GM18868 (cell line): ENCODE measurements around the gene RIPOR2.
"Not testable (repeated sequence)": the region's sequence is repeated elsewhere in the genome, so short reads cannot be mapped to it uniquely, and the experiment has no call there.

ENCODE experiments used
- ATAC-seq: cut with Tn5 transposase; IDR thresholded peaks from one replicate; pipeline ENCODE4 v1.9.1; 2021; ENCODE audit warnings: mild to moderate bottlenecking, moderate library complexity; ENCODE audit not compliant: unreplicated experiment

RIPOR2 gene

GRCh38 chr6:24775520-24776058 lies 160.2 kb downstream of the RIPOR2 start:
- no peak for ATAC-seq

DNA sequence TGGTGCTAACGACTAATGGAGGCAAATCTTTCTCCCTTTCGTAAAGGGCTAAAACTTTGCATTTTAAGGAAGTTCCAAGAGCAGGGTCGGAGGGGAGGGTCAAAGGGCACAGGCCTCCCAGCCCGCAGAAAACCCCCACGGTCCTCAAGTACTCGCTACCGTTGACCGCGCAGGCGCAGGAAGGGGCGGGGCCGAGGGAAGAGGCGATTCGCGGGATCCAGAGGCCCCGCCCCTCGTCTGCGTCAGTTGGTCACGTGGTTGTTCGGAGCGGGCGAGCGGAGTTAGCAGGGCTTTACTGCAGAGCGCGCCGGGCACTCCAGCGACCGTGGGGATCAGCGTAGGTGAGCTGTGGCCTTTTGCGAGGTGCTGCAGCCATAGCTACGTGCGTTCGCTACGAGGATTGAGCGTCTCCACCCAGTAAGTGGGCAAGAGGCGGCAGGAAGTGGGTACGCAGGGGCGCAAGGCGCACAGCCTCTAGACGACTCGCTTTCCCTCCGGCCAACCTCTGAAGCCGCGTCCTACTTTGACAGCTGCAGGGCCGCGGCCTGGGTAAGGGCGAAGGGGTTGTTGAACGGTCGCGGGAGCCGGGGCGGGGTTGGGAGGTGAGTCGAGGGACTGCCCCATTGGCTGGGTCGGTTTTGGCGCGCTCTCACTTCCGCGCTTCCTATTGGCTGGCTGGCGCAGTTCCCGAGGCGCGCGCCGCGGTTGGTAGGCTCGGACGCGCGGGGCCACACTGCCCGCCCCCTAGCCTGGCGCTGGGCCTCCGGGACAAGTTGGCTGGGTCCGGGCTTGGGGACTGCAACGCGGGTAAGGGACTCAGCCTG lies 160.9 kb downstream of the RIPOR2 start, which contains the start of gene GMNN:
Gene GMNN (plus strand): TSS at position 242 of the 824 bp plus-strand sequence. CDS start 2,310 bp downstream, outside the sequence.
- peak; percentile 86 for ATAC-seq

DNA sequence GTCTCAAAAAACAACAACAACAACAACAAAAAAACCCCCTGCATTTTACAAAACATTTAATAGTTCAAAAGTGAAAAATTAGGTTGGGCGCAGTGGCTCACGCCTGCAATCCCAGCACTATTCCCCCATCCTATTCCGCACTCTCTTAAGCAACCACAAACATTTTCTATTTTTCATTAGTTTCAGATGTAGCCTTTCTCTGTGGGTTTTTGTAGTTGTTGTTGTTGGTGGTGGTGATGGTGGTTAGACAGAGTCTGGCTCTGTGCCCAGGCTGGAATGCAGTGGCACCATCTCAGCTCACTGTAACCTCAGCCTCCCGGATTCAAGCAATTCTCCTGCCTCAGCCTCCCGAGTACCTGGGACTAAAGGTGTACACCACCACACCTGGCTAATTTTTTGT lies 167.4 kb downstream of the RIPOR2 start:
- ATAC-seq = no peak

DNA sequence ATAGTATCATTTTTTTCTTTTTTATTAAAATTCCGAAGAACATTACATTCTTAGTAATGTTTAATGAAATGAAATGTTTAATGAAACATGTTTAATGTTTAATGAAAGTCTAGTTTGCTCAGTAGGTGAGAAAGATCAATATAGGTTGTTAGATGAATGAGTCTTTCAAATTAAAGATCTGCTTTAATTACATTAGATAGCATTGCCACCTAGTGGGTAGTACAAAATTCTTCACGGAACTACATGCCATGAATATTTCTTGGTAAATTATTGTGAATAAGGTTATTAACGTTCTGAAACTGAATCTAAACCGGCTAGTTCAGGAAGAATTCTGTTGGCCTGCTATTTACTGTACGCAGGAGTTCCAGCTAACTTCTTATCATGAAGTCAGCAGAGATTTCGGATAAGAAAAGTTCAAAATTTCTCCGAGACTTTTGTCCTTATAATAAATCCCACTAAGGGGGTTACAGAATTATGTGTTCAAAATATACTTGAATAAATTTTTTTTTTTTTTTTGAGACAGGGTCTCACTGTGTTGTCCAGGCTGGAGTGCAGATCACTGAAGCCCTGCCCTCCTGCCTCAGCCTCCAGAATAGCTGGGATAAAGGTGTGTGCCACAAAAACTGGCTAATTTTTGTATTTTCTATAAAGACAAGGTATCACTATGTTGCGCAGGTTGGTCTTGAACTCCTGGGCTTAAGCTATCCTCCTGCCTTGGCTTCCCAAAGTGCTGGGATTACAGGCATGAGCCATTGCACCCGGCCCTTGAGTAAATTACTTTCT lies 168.9 kb downstream of the RIPOR2 start:
- ATAC-seq = no peak

DNA sequence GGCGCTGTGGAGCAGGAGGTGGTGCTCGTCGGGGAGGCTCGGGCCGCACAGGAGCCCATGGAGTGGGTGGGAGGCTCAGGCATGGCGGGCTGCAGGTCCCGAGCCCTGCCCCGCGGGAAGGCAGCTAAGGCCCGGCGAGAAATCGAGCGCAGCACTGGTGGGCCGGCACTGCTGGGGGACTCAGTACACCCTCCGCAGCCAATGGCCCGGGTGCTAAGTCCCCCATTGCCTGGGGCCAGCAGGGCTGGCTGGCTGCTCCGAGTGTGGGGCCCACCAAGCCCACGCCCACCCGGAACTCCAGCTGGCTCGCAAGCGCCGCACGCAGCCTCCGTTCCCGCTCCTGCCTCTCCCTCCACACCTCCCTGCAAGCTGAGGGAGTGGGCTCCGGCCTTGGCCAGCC lies 169.8 kb downstream of the RIPOR2 start:
- ATAC-seq = not testable (repeated sequence)

GRCh38 chr6:24764833-24765828 lies 170.6 kb downstream of the RIPOR2 start:
- ATAC-seq = not testable (repeated sequence)

GRCh38 chr6:24763578-24763977 lies 172.2 kb downstream of the RIPOR2 start:
- ATAC-seq = no peak

- no peak for ATAC-seq
These were observed 173.9 kb downstream of the RIPOR2 start for GRCh38 chr6:24761851-24762250.

DNA sequence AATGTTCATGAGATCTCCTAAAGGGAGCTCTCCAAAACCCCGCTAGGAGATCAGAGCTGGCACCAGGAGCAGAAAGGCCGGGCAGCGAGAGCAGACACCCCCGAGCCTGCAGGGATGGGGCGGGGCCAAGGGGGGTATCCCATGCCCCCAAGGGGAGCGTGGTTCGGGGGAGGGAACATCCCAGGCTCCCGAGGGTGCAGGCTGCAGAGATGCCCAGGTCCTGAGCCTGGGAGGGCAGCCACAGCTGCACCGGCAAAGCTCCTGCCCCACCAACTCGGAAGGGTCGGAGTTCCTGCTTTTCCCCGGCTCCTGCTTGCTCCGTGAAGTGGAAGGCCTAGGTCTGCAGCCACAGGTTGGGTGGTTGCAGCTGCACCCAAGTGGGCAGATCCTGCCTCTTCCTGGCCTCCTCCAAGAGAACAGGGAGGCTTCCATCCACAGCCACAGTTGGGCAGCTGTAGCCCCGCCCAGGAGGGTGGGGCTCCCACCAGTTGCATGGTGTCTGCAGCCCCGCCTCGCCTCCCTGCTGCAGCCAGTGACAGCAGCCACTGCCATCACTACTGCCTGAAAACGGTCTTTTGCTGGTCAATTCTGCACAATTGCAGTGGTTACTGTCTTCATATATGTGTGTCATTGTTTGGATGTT lies 174.4 kb downstream of the RIPOR2 start:
- no peak for ATAC-seq

GRCh38 chr6:24760210-24760609 lies 175.6 kb downstream of the RIPOR2 start:
- ATAC-seq = no peak

DNA sequence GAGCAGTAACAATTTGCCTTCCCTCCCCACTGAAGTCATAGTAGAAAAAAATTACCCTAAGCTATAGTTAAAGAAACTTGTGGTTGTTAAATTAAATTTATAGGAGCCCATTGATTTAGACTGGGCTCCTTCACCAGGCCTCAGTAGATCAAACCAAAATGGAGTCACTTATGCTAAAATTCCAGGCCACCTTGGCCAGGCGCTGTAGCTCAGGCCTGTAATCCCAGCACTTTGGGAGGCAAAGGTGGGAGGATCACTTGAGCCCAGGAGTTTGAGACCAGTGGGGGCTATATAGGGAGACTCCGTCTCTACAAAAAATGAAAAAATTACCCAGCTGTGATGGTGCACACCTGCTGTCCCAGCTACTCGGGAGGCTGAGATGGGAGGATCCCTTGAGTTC lies 176.0 kb downstream of the RIPOR2 start:
- no peak for ATAC-seq

DNA sequence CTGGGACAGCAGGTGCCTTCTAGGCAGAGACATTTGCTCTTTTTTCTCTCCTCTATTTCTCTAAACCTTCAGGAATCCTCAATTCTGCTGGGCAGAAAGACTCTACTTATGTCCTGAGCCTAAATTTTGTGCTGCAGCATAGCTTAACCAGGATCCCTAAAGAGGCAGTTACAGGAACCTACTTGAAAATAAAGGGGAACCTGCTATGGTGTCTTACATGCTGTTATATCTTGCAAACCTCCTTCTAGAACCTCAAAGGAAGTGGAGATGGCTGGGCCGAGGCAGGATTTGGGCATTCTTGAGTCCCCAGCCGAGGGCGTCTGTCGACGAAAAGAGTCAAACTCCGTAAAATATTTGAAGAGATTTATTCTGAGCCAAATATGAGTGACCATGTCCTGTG lies 178.1 kb downstream of the RIPOR2 start:
- ATAC-seq = no peak

DNA sequence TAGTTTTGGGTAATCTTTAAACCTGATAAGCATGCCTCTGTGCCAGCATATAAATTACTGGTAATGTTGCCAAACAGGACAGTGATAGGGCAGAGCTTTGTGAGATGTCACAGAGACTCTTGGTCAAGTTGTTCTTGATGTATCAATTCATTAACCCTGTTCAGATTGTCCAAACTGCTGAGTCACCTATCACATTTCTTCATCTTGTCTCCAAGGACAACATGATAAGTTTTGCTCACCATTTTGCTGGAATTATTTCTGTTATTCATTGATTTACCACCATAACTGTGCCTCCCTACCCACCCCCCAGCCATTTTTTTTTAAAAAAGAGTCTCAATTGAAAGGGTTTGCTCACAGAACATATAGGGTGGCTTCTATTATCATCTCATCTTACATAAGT lies 180.5 kb downstream of the RIPOR2 start:
- ATAC-seq = no peak

DNA sequence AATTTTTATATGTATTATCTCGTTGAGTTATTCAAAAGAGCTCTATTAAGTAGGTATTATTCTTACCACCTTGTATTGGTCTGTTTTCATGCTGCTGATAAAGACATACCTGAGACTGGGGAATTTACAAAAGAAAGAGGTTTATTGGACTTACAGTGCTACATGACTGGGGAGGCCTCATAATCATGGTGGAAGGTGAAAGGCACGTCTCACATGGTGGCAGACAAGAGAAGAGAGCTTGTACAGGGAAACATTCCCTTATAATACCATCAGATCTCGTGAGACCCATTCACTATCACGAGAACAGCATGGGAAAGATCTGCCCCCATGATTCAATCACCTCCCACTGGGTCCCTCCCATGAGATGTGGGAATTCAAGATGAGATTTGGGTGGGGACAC lies 181.4 kb downstream of the RIPOR2 start:
- ATAC-seq = not testable (repeated sequence)
